GM18517 (cell line): ENCODE measurements around the gene ZNF283.
"Not testable (repeated sequence)": the region's sequence is repeated elsewhere in the genome, so short reads cannot be mapped to it uniquely, and the experiment has no call there.

ENCODE experiments used
- ATAC-seq: cut with Tn5 transposase; IDR thresholded peaks from one replicate; pipeline ENCODE4 v1.9.1; 2021; ENCODE audit warnings: mild to moderate bottlenecking, moderate library complexity; ENCODE audit not compliant: unreplicated experiment

The ZNF283 gene

GRCh38 chr19:43847884-43848283 is 20.8 kb downstream of the ZNF283 start:
- ATAC-seq, result no peak

GRCh38 chr19:43848821-43849220 is 21.7 kb downstream of the ZNF283 start:
- no peak for ATAC-seq

GRCh38 chr19:43858174-43858573 is 31.1 kb downstream of the ZNF283 start:
- ATAC-seq, result no peak

- ATAC-seq, result not testable (repeated sequence)
These were observed 39.8 kb downstream of the ZNF283 start for GRCh38 chr19:43866923-43867322.

GRCh38 chr19:43872547-43873336 is 45.6 kb downstream of the ZNF283 start:
- no peak for ATAC-seq

- ATAC-seq, result no peak
These were observed 53.4 kb downstream of the ZNF283 start for GRCh38 chr19:43880483-43880882.

GRCh38 chr19:43883864-43884263 is 56.7 kb downstream of the ZNF283 start, which contains the start of gene ZNF404:
TSS of gene ZNF404 (minus strand) at chr19:43883964.
- ATAC-seq, result no peak

- no peak for ATAC-seq
These were observed 68.7 kb downstream of the ZNF283 start for GRCh38 chr19:43895727-43896308.
